OCI-LY1 (cell line): ENCODE measurements around the gene SMIM7.
A peak's percentile ranks its signal among the peaks of the same experiment; 100 is the strongest.

ENCODE experiments used
- H2AFZ ChIP-seq: fragments of 200-600 bp; sonication (generic), shearing (Covaris generic); 2 replicates; pipeline ENCODE4 v1.6.0; 2014; ENCODE audit warnings: antibody characterized with exemption, mild to moderate bottlenecking, low read length
- H3F3A ChIP-seq: fragments of 200-600 bp; sonication (generic), shearing (Covaris generic); 2 replicates; pipeline ENCODE4 v1.6.0; 2014; ENCODE audit warnings: mild to moderate bottlenecking, antibody characterized with exemption, low read length, moderate library complexity; ENCODE audit not compliant: insufficient read depth
- H3K27ac ChIP-seq: fragments of 200-600 bp; sonication (generic); 2 replicates; pipeline ENCODE4 v1.5.1; 2014; ENCODE audit warnings: low read length, mixed run types, mild to moderate bottlenecking, low read depth; ENCODE audit not compliant: poor library complexity, severe bottlenecking
- H3K27me3 ChIP-seq: fragments of 200-600 bp; sonication (generic); 2 replicates; pipeline ENCODE4 v1.6.0; 2014; ENCODE audit warnings: antibody characterized with exemption, mild to moderate bottlenecking, low read length, moderate library complexity; ENCODE audit not compliant: insufficient read depth
- H3K36me3 ChIP-seq: fragments of 200-600 bp; sonication (generic); 2 replicates; pipeline ENCODE4 v1.6.1; 2014; ENCODE audit warnings: mild to moderate bottlenecking, antibody characterized with exemption, low read length, moderate library complexity, mixed read lengths; ENCODE audit not compliant: insufficient read depth
- H3K4me1 ChIP-seq: fragments of 200-600 bp; sonication (generic); 2 replicates; pipeline ENCODE4 v1.5.1; 2014; ENCODE audit warnings: mild to moderate bottlenecking, low read length, moderate library complexity; ENCODE audit not compliant: insufficient read depth, severe bottlenecking
- H3K4me2 ChIP-seq: fragments of 200-600 bp; sonication (generic), shearing (Covaris generic); 2 replicates; pipeline ENCODE4 v1.6.1; 2014; ENCODE audit warnings: low read length
- H3K4me3 ChIP-seq: fragments of 200-600 bp; sonication (generic); 2 replicates; pipeline ENCODE4 v1.5.1; 2014; ENCODE audit warnings: low read length, low read depth, mild to moderate bottlenecking, mixed read lengths; ENCODE audit not compliant: poor library complexity, severe bottlenecking
- H3K79me2 ChIP-seq: fragments of 200-600 bp; shearing (Covaris generic); 2 replicates; pipeline ENCODE4 v1.6.1; 2016; ENCODE audit warnings: mixed run types, low read length, mixed read lengths; ENCODE audit not compliant: insufficient read depth
- H3K9ac ChIP-seq: fragments of 200-600 bp; sonication (generic), shearing (Covaris generic); 2 replicates; pipeline ENCODE4 v1.6.1; 2014; ENCODE audit warnings: mild to moderate bottlenecking, low read length, mixed read lengths
- H3K9me2 ChIP-seq: fragments of 200-600 bp; sonication (generic), shearing (Covaris generic); 2 replicates; pipeline ENCODE4 v1.6.1; 2014; ENCODE audit warnings: low read depth, mild to moderate bottlenecking, low read length, mixed read lengths
- H3K9me3 ChIP-seq: fragments of 200-600 bp; shearing (Covaris generic); 2 replicates; pipeline ENCODE4 v1.6.1; 2014; ENCODE audit warnings: low read length, mixed read lengths
- H4K20me1 ChIP-seq: fragments of 200-600 bp; sonication (generic), shearing (Covaris generic); 2 replicates; pipeline ENCODE4 v1.6.0; 2016; ENCODE audit warnings: mild to moderate bottlenecking, low read length; ENCODE audit not compliant: insufficient read depth
- CTCF ChIP-seq: fragments of 200-600 bp; sonication (generic), shearing (Covaris generic); IDR thresholded peaks from 2 replicates; pipeline ENCODE4 v1.5.1; 2017; ENCODE audit warnings: mild to moderate bottlenecking, antibody characterized with exemption, low read length, moderate library complexity, mixed read lengths
- EZH2 ChIP-seq: fragments of 200-600 bp; sonication (generic), shearing (Covaris generic); IDR thresholded peaks from 2 replicates; pipeline ENCODE4 v1.8.0; 2017; ENCODE audit warnings: borderline replicate concordance, mixed run types, mild to moderate bottlenecking, antibody characterized with exemption, low read length, moderate library complexity, mixed read lengths

Gene SMIM7

DNA sequence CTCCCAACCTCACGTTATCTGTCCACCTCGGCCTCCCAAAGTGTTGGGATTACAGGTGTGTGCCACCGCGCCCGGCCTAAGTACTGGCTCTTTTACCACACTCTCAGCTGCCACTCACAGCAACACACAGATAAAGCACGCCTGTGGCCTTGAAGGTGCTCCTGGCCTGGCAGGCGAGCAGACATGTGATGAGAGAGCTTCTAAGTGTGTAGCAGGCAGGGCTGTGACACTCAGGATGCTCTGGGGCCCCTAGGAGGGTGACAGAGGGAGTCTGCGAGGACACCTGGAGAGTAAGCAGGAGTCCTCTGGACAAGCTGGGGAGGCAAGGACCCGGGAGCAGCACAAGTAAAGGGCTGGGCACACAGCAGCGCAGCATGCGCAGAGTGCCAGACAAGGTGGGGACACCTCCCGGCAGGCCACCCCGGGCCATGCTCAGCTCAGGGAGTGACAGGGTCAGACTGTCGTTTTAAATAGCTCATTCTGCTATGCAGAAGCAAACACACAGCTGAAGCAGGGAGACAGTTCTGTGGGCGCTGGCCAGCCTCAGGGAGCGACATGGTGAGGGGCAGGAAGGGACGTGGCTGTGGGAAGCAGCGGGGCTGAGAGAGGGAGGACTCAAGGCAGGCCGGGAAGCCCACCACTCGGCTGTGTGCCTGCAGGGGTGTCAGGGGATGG lies 58.4 kb downstream of the SMIM7 start:
- no peak for TF ChIP-seq CTCF
- no peak for TF ChIP-seq EZH2
- H3K9ac ChIP-seq = no peak overlapping the region
- peaks cover 84% of the 10 kb centered on the region for H3K4me1 ChIP-seq
- H3K27me3 ChIP-seq = no peaks in the 10 kb centered on the region
- no peak overlapping the region for H2AFZ ChIP-seq
- H3K27ac ChIP-seq = no peak overlapping the region
- H3K36me3 ChIP-seq = peaks cover 8% of the 10 kb centered on the region; the same call in 1 of the 2 replicates
- H3F3A ChIP-seq = no peaks in the 10 kb centered on the region
- H3K9me2 ChIP-seq = no peaks in the 10 kb centered on the region
- no peak overlapping the region for H3K4me3 ChIP-seq
- H4K20me1 ChIP-seq = no peaks in the 10 kb centered on the region
- peaks cover 82% of the 10 kb centered on the region for H3K79me2 ChIP-seq
- no peaks in the 10 kb centered on the region for H3K9me3 ChIP-seq
- no peak overlapping the region for H3K4me2 ChIP-seq

GRCh38 chr19:16600824-16601223 lies 59.1 kb downstream of the SMIM7 start:
- no peak overlapping the region for H3K4me3 ChIP-seq
- no peak for TF ChIP-seq EZH2
- no peak for TF ChIP-seq CTCF
- peaks cover 85% of the 10 kb centered on the region for H3K79me2 ChIP-seq
- no peaks in the 10 kb centered on the region for H3K27me3 ChIP-seq
- H3K36me3 ChIP-seq = peaks cover 8% of the 10 kb centered on the region; the same call in 1 of the 2 replicates
- H4K20me1 ChIP-seq = no peaks in the 10 kb centered on the region
- H3F3A ChIP-seq = no peaks in the 10 kb centered on the region
- H2AFZ ChIP-seq = no peak overlapping the region
- no peaks in the 10 kb centered on the region for H3K9me3 ChIP-seq
- no peaks in the 10 kb centered on the region for H3K9me2 ChIP-seq
- peaks cover 84% of the 10 kb centered on the region for H3K4me1 ChIP-seq
- no peak overlapping the region for H3K9ac ChIP-seq
- peak overlapping the region; percentile 64 for H3K27ac ChIP-seq
- no peak overlapping the region for H3K4me2 ChIP-seq

DNA sequence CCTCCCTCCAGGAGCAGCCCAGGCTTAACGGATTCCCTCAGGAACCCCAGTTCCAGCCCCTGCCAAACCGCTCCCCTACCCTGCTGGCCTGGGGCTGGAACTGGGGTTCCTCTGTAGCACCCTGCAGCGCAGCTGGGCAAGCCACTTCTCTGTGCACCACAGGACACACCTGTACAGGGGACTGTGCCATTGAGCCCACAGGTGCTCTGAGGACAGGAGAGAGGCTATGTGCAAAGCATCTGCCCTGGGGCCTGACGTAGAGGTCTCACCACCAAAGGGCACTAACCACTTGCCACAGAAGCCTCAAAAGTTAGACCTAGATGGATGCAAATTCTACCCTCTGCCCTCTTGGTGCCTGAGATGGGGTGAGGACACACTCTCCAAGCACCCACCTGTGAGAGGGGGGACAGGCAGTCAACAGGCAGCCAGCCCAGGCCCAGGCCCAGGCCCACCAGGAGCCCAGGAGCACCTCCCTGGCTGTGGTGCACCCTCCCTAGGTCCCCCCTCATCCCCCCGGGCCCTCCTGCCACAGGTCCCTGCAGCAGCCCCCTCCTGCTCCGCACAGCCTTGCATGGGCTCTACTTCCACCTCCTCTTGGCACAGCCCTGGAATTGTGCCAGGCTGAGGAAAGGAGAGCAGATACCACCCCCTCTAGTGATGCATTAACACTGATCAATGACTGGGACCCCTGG lies 60.1 kb downstream of the SMIM7 start:
- Histone ChIP-seq H3K4me3 (no peak overlapping the region), H2AFZ (no peak overlapping the region), H3K9ac (no peak overlapping the region), H3K27ac (peak overlapping the region; percentile 64), H3K36me3 (peaks cover 8% of the 10 kb centered on the region; the same call in 1 of the 2 replicates), H3K9me2 (no peaks in the 10 kb centered on the region), H4K20me1 (no peaks in the 10 kb centered on the region), H3K4me2 (no peak overlapping the region; the same call in 1 of the 2 replicates), H3K9me3 (no peaks in the 10 kb centered on the region), H3K79me2 (peaks cover 83% of the 10 kb centered on the region), H3K4me1 (peaks cover 84% of the 10 kb centered on the region), H3F3A (no peaks in the 10 kb centered on the region), H3K27me3 (no peaks in the 10 kb centered on the region)
- TF ChIP-seq CTCF = no peak
- TF ChIP-seq EZH2 = no peak
